ENCODE measurements around the gene TRMT61A.

TRMT61A gene

DNA sequence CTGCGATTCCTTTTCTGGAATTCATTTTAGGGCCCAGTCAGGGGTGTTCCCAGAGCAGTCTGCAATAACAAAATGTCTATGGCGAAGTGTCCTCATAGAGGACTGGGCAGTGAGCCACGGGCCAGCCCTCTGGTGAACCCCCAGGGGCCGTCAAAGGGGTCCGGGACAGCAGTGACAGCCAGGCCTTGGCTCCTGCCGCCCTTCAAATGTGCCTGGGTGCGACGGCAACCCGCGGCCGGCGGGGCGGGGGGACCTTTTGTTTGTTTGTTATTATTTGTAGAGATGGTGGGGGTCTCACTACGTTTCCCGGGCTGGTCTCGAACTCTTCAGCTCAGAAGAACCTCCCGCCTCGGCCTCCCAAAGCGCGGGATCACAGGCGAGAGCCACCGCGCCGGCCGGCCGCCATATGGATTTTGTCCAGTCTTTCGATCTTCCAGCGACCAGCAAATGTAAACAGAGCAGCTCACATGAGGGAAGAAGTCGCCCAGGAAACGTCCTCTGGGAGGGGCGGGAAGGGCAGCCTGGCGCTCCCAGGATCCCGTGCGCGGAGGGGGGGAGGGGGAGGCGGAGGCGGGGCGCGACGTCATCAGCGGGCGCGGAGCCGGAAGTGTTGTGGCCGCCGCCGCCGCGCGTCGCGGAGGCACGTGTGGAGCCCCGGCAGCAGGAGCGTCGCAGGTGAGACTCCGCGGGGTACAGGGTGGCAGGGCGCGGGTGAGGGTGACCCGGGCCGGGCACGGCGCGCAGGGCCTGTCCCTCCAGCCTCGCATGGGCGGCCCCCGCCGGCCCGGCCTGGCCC is at the start of gene TRMT61A:
Gene TRMT61A, plus strand, starts transcription at position 610 of the 796 bp plus-strand sequence. CDS start 783 bp downstream, outside the sequence.
- DNase-seq, result peak; percentile 38

DNA sequence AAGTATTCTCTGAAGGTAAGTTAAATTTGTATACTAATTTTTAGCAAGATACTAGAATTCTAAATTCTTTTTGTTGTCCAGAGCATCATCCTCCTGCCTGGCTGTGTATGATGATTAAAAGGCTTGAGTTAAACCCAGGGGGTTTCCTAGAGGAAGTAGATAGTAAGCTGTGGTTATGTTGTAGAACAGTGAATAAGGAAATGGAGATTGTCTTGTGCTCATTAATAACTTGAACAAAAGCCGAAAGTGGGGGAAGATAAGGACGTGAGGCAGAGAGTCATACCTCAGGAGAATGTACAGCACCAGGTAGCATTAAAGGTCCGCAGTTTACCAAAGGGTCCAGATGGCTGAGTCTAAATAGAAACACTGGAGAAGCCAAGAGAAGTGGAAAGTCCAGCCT is 48.4 kb upstream of the TRMT61A start:
- no peak for DNase-seq

DNA sequence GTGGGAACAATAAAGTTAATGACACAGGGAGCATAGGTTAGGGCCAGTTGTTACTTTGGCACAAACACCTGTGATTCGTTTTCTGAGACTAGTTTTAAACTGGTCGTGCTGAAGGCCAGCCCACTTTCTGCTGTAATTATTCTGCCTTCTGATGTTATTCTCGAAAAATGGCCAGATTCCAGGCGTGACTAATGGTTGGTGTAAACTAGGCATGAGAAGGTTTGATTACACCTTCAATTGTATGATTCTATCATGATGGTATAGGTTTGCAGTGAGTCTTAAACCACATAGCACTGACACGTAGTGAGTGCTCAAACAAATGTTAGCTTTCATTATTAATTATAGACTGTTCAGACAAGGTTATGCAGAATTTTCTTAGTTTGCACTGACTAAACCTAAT is 45.4 kb upstream of the TRMT61A start:
- DNase-seq, result no peak

DNA sequence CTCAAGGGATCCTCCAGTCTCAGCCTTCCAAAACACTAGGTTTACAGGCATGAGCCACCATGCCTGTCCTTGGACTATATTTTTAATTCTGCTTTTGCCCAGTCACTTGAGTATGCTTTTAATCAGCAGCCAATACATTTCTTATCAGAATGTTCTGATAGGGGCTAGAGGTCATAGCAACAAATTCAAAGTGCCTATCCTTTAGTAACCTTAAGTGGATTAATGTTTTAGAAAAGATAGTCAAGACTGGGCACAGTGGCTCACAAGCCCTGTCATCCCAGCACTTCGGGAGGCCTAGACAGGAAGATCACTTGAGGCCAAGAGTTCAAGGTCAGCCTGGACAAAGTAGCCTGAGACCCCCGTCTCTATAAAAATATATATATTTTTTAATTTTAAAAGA is 43.5 kb upstream of the TRMT61A start:
- no peak for DNase-seq

DNA sequence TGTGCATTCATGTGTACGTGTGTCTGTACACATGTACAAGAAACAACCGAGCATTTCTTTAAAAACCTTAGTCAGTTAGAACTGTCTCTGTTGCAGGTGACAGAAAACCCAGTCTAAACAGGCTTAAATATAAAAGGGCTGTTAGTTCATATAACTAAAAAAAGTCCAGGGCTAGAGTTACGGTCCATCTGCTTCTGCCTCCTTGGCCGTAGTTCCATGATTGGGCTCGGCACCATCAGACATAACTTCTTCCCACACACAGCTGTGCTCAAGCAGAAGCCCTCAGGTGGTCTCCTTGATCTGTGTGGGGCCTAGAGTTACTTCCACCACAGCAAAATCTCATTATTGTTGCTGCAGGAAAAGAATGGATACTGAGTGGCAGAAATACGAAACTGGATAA is 40.9 kb upstream of the TRMT61A start:
- DNase-seq, result no peak

DNA sequence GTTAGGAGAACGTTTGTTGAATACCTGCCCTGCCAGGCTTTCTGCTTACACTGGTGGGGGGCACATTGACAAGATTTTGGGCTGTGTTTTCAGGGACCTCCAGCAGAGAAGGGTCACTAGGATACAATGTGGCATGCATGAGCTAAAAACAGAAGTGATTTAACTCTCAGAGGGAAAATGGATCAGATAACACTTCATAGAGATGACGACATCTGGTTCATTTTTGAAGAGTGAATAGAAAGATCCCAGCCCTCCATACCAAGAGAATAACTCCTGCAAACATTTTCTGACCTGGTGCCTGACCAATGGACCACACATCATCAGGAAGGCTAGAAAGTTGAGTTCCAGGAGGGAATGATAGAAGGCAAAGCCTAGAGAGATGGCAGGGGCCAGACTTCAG is 40.0 kb upstream of the TRMT61A start:
- no peak for DNase-seq

DNA sequence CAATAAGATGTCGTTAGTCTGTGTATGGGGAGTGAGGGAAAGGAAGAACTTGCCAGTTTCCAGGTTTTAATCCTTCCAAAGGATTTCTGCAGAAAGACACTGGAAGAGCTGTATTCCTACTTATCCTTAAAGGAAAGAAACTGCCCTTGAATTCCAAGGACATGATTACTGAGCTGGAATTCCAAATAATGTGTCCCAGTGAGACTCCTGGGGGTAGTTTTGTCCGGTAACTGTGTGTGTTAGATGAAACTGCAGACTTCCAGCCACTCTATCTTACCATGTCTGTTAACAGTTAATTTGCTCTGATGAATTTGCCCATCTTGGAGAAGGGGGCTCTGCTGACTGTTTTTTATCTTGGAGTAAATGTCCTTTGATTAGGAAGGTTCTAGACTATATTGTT is 39.4 kb upstream of the TRMT61A start:
- no peak for DNase-seq

DNA sequence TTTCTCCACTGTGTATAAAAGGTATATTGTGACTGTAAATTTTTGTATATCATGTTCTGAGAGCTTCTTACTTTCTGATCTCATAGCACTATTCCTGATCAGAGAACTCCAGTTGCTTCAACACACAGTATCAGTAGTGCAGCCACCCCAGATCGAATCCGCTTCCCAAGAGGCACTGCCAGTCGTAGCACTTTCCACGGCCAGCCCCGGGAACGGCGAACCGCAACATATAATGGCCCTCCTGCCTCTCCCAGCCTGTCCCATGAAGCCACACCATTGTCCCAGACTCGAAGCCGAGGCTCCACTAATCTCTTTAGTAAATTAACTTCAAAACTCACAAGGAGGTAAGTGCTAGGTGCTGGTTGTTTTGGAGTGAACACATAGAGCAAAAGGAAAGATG is 37.3 kb upstream of the TRMT61A start:
- DNase-seq, result no peak

DNA sequence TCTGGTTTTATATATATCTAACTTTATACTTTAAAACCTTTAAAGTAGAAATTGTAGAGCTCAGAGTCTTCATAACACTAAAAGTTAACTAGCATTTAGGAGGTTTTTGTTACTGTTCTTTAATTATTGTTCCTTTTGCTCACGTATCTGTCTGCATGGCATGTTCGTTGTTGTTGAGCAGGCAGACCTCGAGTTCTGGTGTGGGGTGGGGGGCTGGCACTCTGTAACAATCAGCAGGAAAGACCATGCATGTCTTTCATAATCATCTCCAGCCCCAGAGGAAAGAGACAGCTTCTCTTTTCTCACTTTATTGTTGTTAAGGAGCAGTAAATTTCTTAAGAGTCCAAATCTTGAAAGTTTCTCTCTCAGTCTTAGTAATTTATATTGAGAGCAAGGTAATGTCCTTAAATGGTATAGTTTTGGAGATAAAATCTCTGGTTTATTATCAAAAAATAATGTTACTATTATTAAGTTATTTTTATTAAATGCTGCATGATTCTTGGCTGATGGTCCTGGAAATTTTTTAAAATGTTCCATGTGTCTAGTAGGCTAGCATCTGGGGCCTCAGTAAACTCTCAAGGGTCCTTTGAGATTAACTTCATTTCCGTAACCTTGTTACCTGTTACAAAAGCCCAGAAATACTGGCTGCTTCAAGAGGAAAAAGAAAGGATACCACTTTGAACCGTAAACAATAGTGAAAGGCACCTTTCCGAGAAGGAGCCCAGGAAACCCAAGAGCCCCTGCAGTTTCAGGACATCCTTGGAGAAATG is 36.7 kb upstream of the TRMT61A start:
- DNase-seq, result no peak

DNA sequence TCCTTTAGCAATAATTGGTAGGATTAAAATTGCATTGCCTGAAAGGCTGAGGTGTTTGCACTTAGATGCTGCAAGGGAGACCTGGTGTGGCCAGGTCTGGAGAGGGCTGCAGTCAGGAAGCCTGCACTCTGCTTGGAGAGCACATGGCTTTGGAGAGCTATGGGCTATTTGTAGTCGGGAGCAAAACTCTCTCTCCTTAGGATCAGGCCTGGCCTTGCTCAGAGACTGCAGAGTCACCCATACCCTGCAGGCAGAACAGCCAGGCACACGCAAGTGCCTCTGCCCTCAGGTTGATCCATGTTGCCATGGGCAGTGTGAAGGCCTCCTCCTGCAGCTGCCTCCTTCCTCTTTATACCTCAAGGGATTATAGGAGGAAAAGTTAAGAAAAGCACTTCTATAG is 33.1 kb upstream of the TRMT61A start:
- DNase-seq, result no peak

DNA sequence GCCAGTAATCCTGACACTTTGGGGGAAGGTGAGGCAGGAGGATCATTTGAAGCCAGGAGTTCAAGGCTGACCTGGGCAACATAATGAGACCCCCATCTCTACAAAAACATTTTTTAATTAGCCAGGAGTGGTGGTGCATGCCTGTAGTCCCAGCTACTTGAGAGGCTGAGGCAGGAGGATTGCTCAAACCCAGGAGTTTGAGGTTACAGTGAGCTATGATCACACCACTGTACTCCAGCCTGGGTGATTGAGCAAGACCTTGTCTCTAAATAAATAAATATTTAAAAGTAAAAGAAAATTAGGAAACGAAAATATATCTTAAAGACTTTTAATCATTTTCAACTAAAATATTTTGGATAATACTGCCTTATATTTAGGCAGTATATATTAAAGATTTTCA is 32.2 kb upstream of the TRMT61A start:
- no peak for DNase-seq

DNA sequence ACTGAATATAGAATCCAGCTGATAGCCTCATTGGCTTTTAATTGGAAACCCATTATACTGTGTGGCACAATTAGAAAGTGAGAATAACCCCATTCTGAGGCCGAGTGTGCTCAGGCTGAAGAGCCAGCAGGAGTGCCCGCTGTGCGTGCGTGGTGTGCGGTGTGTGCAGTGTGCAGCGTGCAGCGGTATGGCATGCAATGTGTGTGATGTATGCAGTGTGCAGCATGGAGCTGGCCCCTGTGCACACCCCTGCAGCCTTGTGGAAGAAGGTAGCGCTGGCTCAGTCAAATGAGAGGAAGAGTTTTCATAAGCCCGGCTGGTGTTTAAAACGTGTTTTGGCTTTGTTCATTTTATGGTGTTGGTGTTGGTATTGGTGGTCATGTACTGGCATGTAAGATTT is 29.3 kb upstream of the TRMT61A start:
- DNase-seq, result no peak

DNA sequence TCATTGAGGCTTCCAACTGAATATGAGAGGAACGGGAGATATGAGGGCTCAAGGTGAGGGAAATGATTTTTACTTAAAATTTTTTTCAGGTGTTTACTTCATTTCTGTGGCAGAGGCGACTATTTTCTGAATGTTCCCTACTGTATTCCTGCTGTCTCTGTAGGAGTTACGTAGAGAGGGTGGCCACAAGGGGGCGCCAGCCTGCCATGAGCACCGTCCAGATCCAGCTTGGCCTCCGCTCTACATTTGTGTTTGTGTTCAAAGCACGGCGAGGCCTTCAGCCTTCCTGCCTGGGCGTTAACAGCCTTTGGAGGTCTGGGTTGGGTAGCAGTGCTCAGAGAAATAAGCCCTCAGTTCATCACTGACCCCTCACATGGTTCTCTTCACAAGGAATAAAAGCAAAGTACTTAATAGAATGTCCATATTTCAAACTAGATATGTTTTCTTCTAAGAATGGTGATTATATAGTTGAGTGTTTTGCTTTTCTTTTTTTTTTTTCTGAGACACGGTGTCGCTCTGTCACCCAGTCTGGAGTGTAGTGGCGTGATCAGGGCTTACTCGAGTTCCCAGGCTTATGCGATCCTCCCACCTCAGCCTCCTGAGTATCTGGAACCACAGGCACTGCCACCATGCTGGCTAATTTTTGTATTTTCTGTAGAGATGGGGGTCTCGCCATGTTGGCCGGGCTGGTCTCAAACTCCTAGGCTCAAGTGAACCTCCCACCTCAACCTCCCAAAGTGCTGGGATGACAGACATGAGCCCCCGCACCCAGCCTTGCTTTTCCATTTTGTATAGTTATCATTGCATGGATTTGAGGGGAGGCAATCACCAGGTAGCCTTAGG is 28.6 kb upstream of the TRMT61A start:
- peak; percentile 74 for DNase-seq

DNA sequence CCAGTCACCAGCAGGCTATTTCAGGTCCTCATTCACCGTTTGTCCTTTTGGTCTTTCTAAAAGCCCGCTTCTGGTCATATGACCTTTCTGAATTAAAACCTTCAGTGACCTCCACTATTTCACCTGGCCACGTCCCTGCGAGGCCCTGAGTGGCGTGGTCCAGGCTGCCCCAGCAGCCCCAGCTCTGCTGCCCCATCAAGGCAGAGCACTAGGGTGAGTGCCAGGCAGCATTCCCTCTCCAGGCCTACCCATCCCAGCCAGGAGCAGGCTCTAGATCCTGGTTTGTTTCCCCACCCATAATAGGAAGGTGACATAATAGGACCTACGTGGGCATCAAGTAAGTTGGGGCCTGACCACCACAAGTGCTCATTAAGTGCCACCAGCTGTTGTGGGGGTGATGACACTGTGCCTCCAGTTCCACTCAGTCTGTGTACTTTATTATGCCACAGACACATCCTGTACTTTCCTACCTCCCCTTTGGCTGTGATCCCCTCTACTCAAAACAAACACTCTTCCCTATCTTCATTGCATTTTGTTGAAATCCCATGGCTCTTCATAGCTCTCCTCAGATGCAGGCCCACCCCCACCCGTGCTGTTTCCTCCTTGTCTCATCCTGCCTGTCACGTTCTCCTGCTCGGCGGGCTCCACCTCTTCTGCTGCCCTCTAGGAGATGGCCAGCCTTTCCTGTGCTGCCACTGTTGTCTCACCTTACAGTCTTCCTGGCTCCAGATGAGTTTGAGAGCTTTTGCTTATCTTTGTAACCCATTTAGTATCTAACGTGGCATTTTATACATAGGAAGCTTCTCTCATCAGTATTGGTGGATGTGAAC is 27.7 kb upstream of the TRMT61A start:
- DNase-seq, result no peak

DNA sequence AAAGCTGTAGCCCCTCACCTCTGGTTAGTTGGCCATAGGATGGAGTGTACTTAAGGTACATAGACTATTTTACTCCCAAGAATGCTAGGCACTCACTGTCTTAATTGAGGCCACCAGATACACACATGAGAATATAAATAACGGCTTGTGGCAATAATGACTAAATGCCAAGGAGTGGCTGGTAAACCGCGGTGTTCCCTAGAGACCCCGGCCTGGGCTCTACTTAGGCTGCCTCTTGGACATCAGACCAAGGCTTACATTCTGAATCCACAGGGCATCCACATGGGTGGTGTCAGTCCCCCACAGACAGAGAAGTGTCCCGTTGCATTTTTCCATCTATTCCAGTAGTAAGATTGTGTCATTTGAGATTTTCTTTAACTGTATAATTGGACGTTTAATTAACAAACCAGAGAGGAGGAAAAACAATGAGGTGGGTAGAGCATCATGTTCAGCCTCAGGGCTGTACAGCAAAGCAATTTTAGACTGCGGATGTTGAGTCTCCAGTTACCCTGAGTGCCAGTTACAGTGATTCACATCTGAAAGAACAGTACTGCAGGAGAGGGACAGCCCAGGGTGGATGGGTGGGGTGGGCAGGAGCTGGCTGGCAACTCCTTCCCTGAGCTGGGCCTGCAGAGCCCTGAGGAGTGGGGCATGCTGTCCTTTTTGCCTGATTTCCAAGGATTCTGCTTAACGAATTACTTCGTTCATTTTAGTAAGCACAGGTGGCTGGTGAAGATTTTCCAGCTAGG is 26.9 kb upstream of the TRMT61A start:
- DNase-seq, result no peak

DNA sequence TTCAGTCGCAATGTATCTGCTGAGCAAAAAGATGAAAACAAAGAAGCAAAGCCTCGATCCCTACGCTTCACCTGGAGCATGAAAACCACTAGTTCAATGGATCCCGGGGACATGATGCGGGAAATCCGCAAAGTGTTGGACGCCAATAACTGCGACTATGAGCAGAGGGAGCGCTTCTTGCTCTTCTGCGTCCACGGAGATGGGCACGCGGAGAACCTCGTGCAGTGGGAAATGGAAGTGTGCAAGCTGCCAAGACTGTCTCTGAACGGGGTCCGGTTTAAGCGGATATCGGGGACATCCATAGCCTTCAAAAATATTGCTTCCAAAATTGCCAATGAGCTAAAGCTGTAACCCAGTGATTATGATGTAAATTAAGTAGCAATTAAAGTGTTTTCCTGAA is 26.1 kb upstream of the TRMT61A start:
- no peak for DNase-seq

DNA sequence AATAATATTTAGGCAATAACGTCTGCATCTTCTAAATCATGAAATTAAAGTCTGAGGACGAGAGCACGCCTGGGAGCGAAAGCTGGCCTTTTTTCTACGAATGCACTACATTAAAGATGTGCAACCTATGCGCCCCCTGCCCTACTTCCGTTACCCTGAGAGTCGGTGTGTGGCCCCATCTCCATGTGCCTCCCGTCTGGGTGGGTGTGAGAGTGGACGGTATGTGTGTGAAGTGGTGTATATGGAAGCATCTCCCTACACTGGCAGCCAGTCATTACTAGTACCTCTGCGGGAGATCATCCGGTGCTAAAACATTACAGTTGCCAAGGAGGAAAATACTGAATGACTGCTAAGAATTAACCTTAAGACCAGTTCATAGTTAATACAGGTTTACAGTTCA is 25.7 kb upstream of the TRMT61A start:
- no peak for DNase-seq

DNA sequence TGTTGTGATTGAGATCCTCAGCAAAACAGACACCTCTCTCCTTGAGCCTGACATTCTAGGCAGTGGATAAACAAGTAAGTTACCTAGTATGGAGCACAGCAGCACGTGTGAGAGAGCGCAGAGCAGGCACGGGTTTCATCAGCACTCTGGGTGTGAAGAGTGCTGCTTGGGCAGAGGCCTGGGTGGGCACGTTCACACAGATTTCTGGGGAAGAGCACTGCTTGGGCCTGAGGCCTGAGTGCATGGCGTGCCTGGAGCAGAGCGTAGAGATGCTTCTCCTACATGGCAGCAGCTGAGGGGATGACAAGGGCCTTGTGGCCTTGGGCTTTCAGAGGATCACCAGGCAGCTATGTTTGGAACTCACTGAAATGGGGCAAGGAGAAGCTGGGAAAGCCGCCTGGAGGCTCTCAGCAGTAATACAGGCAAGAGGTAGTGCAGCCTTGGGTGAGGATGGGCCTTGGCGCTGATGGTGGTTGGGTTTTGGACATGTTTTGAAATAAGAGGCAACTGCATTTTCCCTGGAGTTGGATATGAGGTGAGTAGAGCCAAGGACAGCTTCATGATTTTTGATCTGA is 23.9 kb upstream of the TRMT61A start:
- no peak for DNase-seq

DNA sequence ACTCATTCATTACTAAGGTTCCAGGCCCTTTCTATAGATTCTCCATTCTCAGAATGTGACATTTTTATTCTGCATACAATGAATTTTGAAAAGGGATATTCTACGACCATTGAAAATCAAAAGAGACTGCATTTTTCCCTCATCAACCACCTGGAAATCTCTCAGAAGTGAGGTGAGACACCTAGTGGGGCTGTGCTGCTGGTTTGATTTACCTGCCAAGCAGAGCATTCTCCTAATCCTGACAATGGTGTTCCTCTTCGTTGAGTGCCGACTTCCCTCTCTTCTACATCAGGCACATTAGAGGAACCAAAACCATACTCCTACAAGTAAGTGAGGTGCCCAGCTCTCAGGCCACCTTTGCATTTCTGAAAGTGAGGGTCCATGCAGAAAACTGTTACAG is 21.2 kb upstream of the TRMT61A start:
- no peak for DNase-seq

DNA sequence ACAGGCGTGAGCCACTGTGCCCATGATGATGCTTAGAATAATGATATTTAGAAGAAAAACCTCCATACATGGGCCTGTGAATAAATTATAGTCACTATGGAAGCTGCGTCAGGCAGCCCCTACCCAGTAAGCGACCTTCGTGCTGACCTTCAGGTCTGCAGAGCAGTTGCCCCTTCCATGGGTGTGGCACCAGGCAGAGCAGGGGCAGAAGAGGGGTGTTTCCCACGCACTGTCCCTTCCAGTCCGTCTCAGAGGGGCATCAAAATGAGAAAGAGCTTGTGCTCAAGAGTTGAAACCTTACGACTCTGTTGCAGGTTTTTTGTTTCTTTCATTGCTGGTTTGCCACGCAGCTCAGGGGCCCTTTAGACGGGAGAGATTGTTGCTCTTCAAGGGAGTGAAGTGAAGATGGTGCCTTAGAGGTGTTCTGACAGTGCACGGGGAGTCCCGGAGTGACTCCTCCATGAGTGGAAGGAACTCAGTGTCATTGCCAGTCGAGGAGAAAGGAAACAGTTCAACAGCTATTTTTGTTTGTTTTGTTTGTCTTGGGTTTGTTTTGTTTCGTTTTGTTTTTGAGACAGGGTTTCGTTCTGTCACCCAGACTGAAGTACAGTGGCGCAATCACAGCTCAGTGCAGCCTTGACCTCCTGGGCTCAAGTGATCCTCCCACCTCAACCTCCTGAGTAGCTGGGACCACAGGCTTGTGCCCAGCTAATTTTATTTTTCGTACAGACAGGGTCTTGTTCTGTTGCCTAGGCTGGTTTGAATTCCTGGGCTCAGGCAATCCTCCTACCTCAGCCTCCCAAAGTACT is 20.3 kb upstream of the TRMT61A start:
- DNase-seq, result no peak
